Smooth muscle cell of the pulmonary artery (primary cell): ENCODE measurements around the gene SEC24A. TPM values are rescaled to one million over a fixed set of nuclear protein-coding genes. Genes with fewer than 3 reads are reported as not detected.

ENCODE experiments used
- total RNA-seq: library from RNA; depleted of rRNA; stranded (reverse); fragments of >200 nt; gene quantifications from 2 replicates; pipeline ENCODE4 v1.2.3, GENCODE V29; 2014

SEC24A gene
- total RNA-seq = 45.2 and 57.4 TPM in 2 replicates

GRCh38 chr5:134648425-134649162 lies at the start of gene SEC24A:
SEC24A (plus strand) TSS chr5:134648785; CDS start chr5:134649077, 292 bp downstream.

GRCh38 chr5:134738133-134738962 lies 89.8 kb downstream of the SEC24A start, which contains the start of gene CAMLG:
CAMLG (plus strand) TSS chr5:134738548; CDS start chr5:134738621, 73 bp downstream.

GRCh38 chr5:134758504-134759341 lies 110.1 kb downstream of the SEC24A start, which contains the start of gene DDX46:
DDX46 (plus strand) TSS chr5:134758779; CDS start chr5:134758939, 160 bp downstream.

Other genes starting within 250 kb of the SEC24A start
- 17.5 and 19.4 TPM in 2 replicates for gene CDKN2AIPNL, start 236.9 kb upstream of the SEC24A start, total RNA-seq
- gene JADE2, start 123.1 kb upstream of the SEC24A start, total RNA-seq = 27.6 and 33.6 TPM in 2 replicates
- gene SAR1B, start 16.0 kb upstream of the SEC24A start, total RNA-seq = 51.7 and 68.8 TPM in 2 replicates
- gene CAMLG, start 89.8 kb downstream of the SEC24A start, total RNA-seq = 34.7 and 36.2 TPM in 2 replicates
- 20.2 and 20.5 TPM in 2 replicates for gene DDX46, start 110.0 kb downstream of the SEC24A start, total RNA-seq
- gene C5orf24, start 197.2 kb downstream of the SEC24A start, total RNA-seq = 49.2 and 71.4 TPM in 2 replicates
- gene TXNDC15, start 225.6 kb downstream of the SEC24A start, total RNA-seq = 144 and 182 TPM in 2 replicates